Muscle layer of colon (tissue), 2 donors: ENCODE data around the gene EDN1.

Source experiments
- H3K27ac ChIP-seq: one replicate; pipeline ENCODE4 v1.7.0; 2013; ENCODE audit warnings: low read depth, mild to moderate bottlenecking, low read length, moderate library complexity
- H3K27me3 ChIP-seq, 2 donors: one replicate each; pipeline ENCODE4 v1.7.0; 2013; ENCODE audit warnings: low read length in 2 of 2, mild to moderate bottlenecking in 2 of 2; ENCODE audit not compliant: insufficient read depth in 2 of 2, control insufficient read depth in 1 of 2
- H3K36me3 ChIP-seq: one replicate; pipeline ENCODE4 v1.7.0; 2013; ENCODE audit warnings: mild to moderate bottlenecking, low read length; ENCODE audit not compliant: insufficient read depth
- H3K4me1 ChIP-seq: one replicate; pipeline ENCODE4 v1.7.0; 2013; ENCODE audit warnings: mild to moderate bottlenecking, low read length; ENCODE audit not compliant: insufficient read depth
- H3K4me3 ChIP-seq, 2 donors: one replicate each; pipeline ENCODE4 v1.7.0; 2013; ENCODE audit warnings: low read length in 2 of 2, low read depth in 1 of 2, mild to moderate bottlenecking in 1 of 2, moderate library complexity in 1 of 2
- H3K9ac ChIP-seq: one replicate; pipeline ENCODE4 v1.7.0; 2013; ENCODE audit warnings: low read length
- H3K9me3 ChIP-seq: one replicate; pipeline ENCODE4 v1.7.0; 2013; ENCODE audit warnings: mild to moderate bottlenecking, low read length
- donor health status: abdominal sarcoma.
- donor health status: Adenocarcinoma of cecum.

EDN1 gene

GRCh38 chr6:12333128-12333527 lies 43.0 kb downstream of the EDN1 start:
- Histone ChIP-seq H3K9ac (no peak overlapping the region), H3K4me1 (peaks cover 10% of the 10 kb centered on the region), H3K27me3 (no peaks in the 10 kb centered on the region), H3K27ac (no peak overlapping the region), H3K36me3 (no peaks in the 10 kb centered on the region), H3K9me3 (no peaks in the 10 kb centered on the region), H3K4me3 (no peak overlapping the region)

GRCh38 chr6:12334526-12335130 lies 44.5 kb downstream of the EDN1 start:
- Histone ChIP-seq H3K27ac (no peak overlapping the region), H3K4me1 (peaks cover 10% of the 10 kb centered on the region), H3K9me3 (no peaks in the 10 kb centered on the region), H3K27me3 (no peaks in the 10 kb centered on the region), H3K4me3 (no peak overlapping the region), H3K36me3 (no peaks in the 10 kb centered on the region), H3K9ac (no peak overlapping the region)

- no peak overlapping the region for H3K4me3 ChIP-seq
- no peak overlapping the region for H3K27ac ChIP-seq
- H3K9ac ChIP-seq, result no peak overlapping the region
- H3K9me3 ChIP-seq, result no peaks in the 10 kb centered on the region
- H3K4me1 ChIP-seq, result peaks cover 10% of the 10 kb centered on the region
- H3K36me3 ChIP-seq, result no peaks in the 10 kb centered on the region
- no peaks in the 10 kb centered on the region for H3K27me3 ChIP-seq
Measured at GRCh38 chr6:12335131-12335527, 45.0 kb downstream of the EDN1 start.

- H3K9ac ChIP-seq, result no peak overlapping the region
- peaks cover 10% of the 10 kb centered on the region for H3K4me1 ChIP-seq
- no peaks in the 10 kb centered on the region for H3K27me3 ChIP-seq
- H3K4me3 ChIP-seq, result no peak overlapping the region
- H3K9me3 ChIP-seq, result no peaks in the 10 kb centered on the region
- H3K27ac ChIP-seq, result no peak overlapping the region
- H3K36me3 ChIP-seq, result no peaks in the 10 kb centered on the region
Measured at GRCh38 chr6:12335717-12336116, 45.6 kb downstream of the EDN1 start.

GRCh38 chr6:12336121-12336971 lies 46.2 kb downstream of the EDN1 start:
- Histone ChIP-seq H3K27ac (no peak overlapping the region), H3K9me3 (no peaks in the 10 kb centered on the region), H3K36me3 (no peaks in the 10 kb centered on the region), H3K9ac (no peak overlapping the region), H3K27me3 (no peaks in the 10 kb centered on the region), H3K4me3 (no peak overlapping the region), H3K4me1 (peaks cover 10% of the 10 kb centered on the region)

- Histone ChIP-seq H3K9me3 (no peaks in the 10 kb centered on the region), H3K27me3 (no peaks in the 10 kb centered on the region), H3K4me1 (no peaks in the 10 kb centered on the region), H3K9ac (no peak overlapping the region), H3K27ac (no peak overlapping the region), H3K36me3 (no peaks in the 10 kb centered on the region), H3K4me3 (no peak overlapping the region)
Measured at GRCh38 chr6:12339022-12339421, 48.9 kb downstream of the EDN1 start.

- no peaks in the 10 kb centered on the region for H3K36me3 ChIP-seq
- no peak overlapping the region for H3K4me3 ChIP-seq
- H3K4me1 ChIP-seq, result no peaks in the 10 kb centered on the region
- no peaks in the 10 kb centered on the region for H3K27me3 ChIP-seq
- H3K9me3 ChIP-seq, result no peaks in the 10 kb centered on the region
- H3K9ac ChIP-seq, result no peak overlapping the region
- no peak overlapping the region for H3K27ac ChIP-seq
Measured at GRCh38 chr6:12339808-12340487, 49.8 kb downstream of the EDN1 start.

GRCh38 chr6:12340488-12340818 lies 50.3 kb downstream of the EDN1 start:
- no peak overlapping the region for H3K27ac ChIP-seq
- no peaks in the 10 kb centered on the region for H3K9me3 ChIP-seq
- no peaks in the 10 kb centered on the region for H3K36me3 ChIP-seq
- H3K27me3 ChIP-seq, result no peaks in the 10 kb centered on the region
- H3K4me3 ChIP-seq, result no peak overlapping the region
- no peak overlapping the region for H3K9ac ChIP-seq
- no peaks in the 10 kb centered on the region for H3K4me1 ChIP-seq

- Histone ChIP-seq H3K4me3 (no peak overlapping the region), H3K36me3 (no peaks in the 10 kb centered on the region), H3K27me3 (no peaks in the 10 kb centered on the region), H3K9ac (no peak overlapping the region), H3K4me1 (no peaks in the 10 kb centered on the region), H3K27ac (no peak overlapping the region), H3K9me3 (no peaks in the 10 kb centered on the region)
Measured at GRCh38 chr6:12342664-12343063, 52.5 kb downstream of the EDN1 start.

- Histone ChIP-seq H3K9ac (no peak overlapping the region), H3K4me1 (no peaks in the 10 kb centered on the region), H3K36me3 (no peaks in the 10 kb centered on the region)
Measured at GRCh38 chr6:12343122-12343439, 52.9 kb downstream of the EDN1 start.

GRCh38 chr6:12343440-12344162 lies 53.4 kb downstream of the EDN1 start:
- H3K4me3 ChIP-seq, result no peak overlapping the region
- H3K9ac ChIP-seq, result no peak overlapping the region
- no peaks in the 10 kb centered on the region for H3K27me3 ChIP-seq
- no peaks in the 10 kb centered on the region for H3K36me3 ChIP-seq
- H3K9me3 ChIP-seq, result no peaks in the 10 kb centered on the region
- H3K4me1 ChIP-seq, result no peaks in the 10 kb centered on the region
- H3K27ac ChIP-seq, result no peak overlapping the region

More at GRCh38 chr6:12343122-12343439, 52.9 kb downstream of the EDN1 start:
- Histone ChIP-seq H3K4me3 (no peak overlapping the region), H3K9me3 (no peaks in the 10 kb centered on the region), H3K27ac (no peak overlapping the region), H3K27me3 (no peaks in the 10 kb centered on the region)
